ENCODE data around the gene LARP4B. TPM values are rescaled to one million over a fixed set of nuclear protein-coding genes. Genes with fewer than 3 reads are reported as not detected.

The LARP4B gene
- 10 to 100 TPM; 66.7 to 69.3 TPM for total RNA-seq

DNA sequence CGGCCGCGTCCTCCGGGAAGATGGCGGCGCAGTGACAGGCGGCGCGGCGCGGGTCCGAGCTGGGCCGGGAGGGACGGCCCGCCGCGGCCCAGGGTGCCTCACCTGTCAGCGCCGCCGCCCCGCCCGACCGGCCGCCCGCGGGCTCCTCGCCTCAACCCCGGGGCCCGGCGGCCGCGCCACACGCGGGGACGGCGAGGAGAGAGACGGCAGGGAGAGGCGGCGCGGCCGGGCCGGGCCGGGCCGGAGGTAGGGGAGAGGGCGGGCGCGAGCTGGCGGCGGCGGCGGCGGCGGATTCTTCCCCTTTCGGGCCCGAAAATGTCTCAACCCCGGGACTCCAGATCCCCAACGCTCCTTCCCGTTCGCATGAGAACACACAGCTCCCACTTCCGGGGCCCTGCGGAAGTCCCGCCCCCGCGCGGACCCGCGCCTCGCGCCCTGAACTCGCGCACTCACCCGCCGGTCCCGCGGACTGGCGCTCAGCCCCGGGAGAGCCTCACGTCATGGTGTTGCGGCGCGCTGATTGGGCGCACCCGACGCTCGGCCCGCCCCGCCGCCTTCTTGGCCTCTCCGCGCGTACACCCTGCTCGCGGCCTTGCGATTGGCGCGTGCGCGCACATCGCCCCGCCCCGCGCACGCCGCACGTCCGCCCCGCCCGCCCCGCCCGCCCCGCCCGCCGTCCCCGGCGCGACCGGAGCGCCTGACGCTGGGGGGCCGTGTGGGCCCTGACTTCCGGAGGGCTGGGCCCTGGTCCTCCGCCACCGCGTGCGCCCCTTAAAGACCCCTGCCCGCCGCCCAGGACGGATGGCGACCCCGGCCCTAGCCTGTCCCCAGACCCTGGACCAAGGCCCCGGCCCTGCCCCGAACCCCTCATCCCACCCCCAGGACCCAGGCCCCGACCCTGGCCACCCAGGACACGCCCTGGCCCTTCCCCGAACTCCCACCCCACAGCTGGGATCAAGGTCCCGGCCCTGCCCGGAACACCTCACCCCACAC, at the start of gene LARP4B:
Gene LARP4B, minus strand, starts transcription at position 380 of the 993 bp plus-strand sequence. CDS start 45,984 bp downstream, outside the sequence.
- intact Hi-C loops (cut with micrococcal nuclease): loop anchor here (1.0 kb wide), 2 partner anchors 57 to 118 kb away; partner anchors contain the start of genes GTPBP4 and IDI1
- H3K4me1 Mint-ChIP-seq (ENCODE audit: low read depth): peaks cover 28% of the 10 kb centered on the region
- peak within 1 kb of the TSS; percentile 83 for H3K27ac Mint-ChIP-seq
- H3K27me3 Mint-ChIP-seq (ENCODE audit: low read depth): no peaks in the 10 kb centered on the region
- peak; percentile 96 for DNase-seq
- peaks cover 11% of the 10 kb centered on the region for H3K36me3 Mint-ChIP-seq (ENCODE audit: low read depth)
- peak within 1 kb of the TSS; percentile 84 for H3K4me3 Mint-ChIP-seq
- CTCF ChIA-PET: interaction anchor here (0.6 kb wide), 2 partner anchors 12 to 521 kb away, joined by 3 read pairs; no protein-coding TSS in a partner anchor
- no peaks in the 10 kb centered on the region for H3K9me3 Mint-ChIP-seq

- H3K27ac Mint-ChIP-seq: no peak overlapping the region
- DNase-seq: no peak
- no peak overlapping the region for H3K4me3 Mint-ChIP-seq
- CTCF ChIA-PET: no interaction called here
- H3K36me3 Mint-ChIP-seq (ENCODE audit: low read depth): peaks cover 24% of the 10 kb centered on the region
- intact Hi-C loops (cut with micrococcal nuclease): no loop called here
- no peaks in the 10 kb centered on the region for H3K4me1 Mint-ChIP-seq (ENCODE audit: low read depth)
- H3K9me3 Mint-ChIP-seq: peaks cover 26% of the 10 kb centered on the region
- H3K27me3 Mint-ChIP-seq (ENCODE audit: low read depth): no peaks in the 10 kb centered on the region
These were observed 49.1 kb upstream of the LARP4B start for GRCh38 chr10:980468-981093.

DNA sequence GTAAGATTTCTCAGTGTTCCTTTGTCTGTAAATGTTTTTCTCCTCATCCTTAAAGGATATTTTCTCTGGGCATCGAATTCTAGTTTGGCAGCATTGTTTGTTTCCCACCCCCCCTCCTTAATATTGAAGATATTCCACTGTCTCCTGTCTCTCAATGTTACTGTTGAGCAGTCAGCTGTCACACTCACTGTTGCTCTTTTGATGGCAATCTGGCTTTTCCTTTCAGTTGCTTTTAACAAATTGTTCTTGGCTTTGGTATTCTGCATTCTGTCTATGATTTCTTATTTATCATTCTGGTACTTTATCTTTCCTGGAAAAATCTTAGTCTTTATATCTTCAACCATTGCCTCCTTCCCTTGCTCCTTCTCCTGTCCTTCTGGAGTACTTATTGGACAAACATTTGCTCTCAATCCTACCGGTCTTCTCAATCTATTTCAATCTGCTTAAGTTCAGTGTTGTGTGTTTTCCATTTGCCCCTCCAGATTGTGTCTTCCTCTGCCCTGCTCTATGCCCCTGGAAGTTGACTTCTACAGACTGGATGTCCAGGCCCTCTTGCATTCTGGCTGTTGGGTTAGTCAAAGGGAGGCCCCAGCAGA, 47.4 kb upstream of the LARP4B start:
- H3K36me3 Mint-ChIP-seq (ENCODE audit: low read depth): peaks cover 24% of the 10 kb centered on the region
- no peak overlapping the region for H3K4me3 Mint-ChIP-seq
- no peak for DNase-seq
- peaks cover 26% of the 10 kb centered on the region for H3K9me3 Mint-ChIP-seq
- H3K4me1 Mint-ChIP-seq (ENCODE audit: low read depth): no peaks in the 10 kb centered on the region
- no peaks in the 10 kb centered on the region for H3K27me3 Mint-ChIP-seq (ENCODE audit: low read depth)
- H3K27ac Mint-ChIP-seq: no peak overlapping the region
- intact Hi-C loops (cut with micrococcal nuclease): no loop called here
- CTCF ChIA-PET: no interaction called here

DNA sequence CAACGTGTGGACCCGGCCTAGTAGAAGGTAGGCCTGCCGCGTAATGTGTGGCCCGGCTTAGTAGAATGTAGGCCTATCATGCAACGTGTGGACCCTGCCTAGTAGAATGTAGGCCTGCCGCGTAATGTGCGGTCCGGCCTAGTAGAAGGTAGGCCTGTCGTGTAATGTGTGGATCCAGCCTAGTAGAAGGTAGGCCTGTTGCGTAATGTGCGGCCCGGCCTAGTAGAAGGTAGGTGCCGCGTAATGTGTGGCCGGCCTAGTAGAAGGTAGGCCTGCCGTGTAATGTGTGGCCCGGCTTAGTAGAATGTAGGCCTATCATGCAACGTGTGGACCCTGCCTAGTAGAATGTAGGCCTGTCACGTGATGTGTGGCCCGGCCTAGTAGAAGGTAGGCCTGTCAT, 44.8 kb upstream of the LARP4B start:
- intact Hi-C loops (cut with micrococcal nuclease): no loop called here
- DNase-seq: no peak
- Mint-ChIP-seq H3K27ac (no peak overlapping the region), H3K4me1 (ENCODE audit: low read depth) (no peaks in the 10 kb centered on the region), H3K4me3 (no peak overlapping the region), H3K9me3 (peaks cover 30% of the 10 kb centered on the region), H3K27me3 (ENCODE audit: low read depth) (no peaks in the 10 kb centered on the region), H3K36me3 (ENCODE audit: low read depth) (peaks cover 22% of the 10 kb centered on the region)
- CTCF ChIA-PET: no interaction called here

- H3K4me3 Mint-ChIP-seq: no peak overlapping the region
- no peaks in the 10 kb centered on the region for H3K27me3 Mint-ChIP-seq (ENCODE audit: low read depth)
- no peak for DNase-seq
- no peaks in the 10 kb centered on the region for H3K4me1 Mint-ChIP-seq (ENCODE audit: low read depth)
- intact Hi-C loops (cut with micrococcal nuclease): no loop called here
- H3K9me3 Mint-ChIP-seq: peaks cover 18% of the 10 kb centered on the region
- CTCF ChIA-PET: no interaction called here
- H3K36me3 Mint-ChIP-seq (ENCODE audit: low read depth): peaks cover 13% of the 10 kb centered on the region
- H3K27ac Mint-ChIP-seq: no peak overlapping the region
These were observed 43.2 kb upstream of the LARP4B start for GRCh38 chr10:974785-975074.

GRCh38 chr10:974038-974784, 42.7 kb upstream of the LARP4B start:
- CTCF ChIA-PET: no interaction called here
- peaks cover 9% of the 10 kb centered on the region for H3K36me3 Mint-ChIP-seq (ENCODE audit: low read depth)
- H3K27ac Mint-ChIP-seq: no peak overlapping the region
- intact Hi-C loops (cut with micrococcal nuclease): no loop called here
- no peak overlapping the region for H3K4me3 Mint-ChIP-seq
- H3K27me3 Mint-ChIP-seq (ENCODE audit: low read depth): peaks cover 1% of the 10 kb centered on the region
- peaks cover 13% of the 10 kb centered on the region for H3K9me3 Mint-ChIP-seq
- no peaks in the 10 kb centered on the region for H3K4me1 Mint-ChIP-seq (ENCODE audit: low read depth)
- DNase-seq: no peak

DNA sequence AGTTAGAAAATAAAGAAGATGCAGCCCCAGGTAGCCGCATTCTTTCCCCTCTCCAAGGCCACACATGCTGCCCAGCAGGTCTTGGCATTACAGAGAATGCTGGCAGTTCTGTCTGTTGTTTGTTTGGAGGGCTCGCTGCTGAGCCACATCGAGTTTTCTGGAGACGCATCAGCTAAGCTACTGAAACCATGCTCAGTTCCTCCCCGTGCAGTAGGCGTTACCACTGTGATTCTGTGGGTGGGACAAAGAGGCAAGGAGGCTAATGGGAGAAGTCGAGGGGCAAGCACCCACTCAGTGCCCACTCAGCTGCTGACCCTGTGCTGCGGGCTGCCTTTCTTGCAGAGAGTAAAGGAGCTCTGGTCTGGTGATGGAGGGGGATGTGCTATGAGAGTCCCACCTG, 41.3 kb upstream of the LARP4B start:
- Mint-ChIP-seq H3K4me3 (no peak overlapping the region), H3K27me3 (ENCODE audit: low read depth) (peaks cover 9% of the 10 kb centered on the region), H3K9me3 (peaks cover 6% of the 10 kb centered on the region), H3K27ac (no peak overlapping the region), H3K36me3 (ENCODE audit: low read depth) (peaks cover 3% of the 10 kb centered on the region), H3K4me1 (ENCODE audit: low read depth) (no peaks in the 10 kb centered on the region)
- CTCF ChIA-PET: no interaction called here
- intact Hi-C loops (cut with micrococcal nuclease): no loop called here
- no peak for DNase-seq

DNA sequence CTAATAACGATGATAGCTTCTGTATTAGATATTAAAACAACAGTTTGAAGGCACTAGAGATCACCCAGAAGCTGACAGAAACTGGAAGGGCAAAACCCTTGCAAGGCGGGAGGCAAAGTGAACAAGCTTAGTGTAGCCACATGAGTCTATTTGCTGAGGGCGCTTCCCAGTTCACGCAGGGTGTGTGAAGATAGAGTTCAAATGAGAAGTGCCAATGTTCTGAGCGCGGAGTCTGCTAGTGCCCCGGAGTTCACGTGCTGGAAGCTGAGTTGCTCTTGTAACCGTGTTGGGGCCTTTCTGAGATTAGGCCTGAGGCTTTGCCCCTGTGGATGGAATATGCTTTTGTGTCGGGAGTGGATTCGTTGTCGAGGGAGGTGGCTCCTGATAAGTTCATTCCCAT, 40.1 kb upstream of the LARP4B start:
- no peak for DNase-seq
- Mint-ChIP-seq H3K27ac (no peak overlapping the region), H3K27me3 (ENCODE audit: low read depth) (peaks cover 9% of the 10 kb centered on the region), H3K4me3 (no peak overlapping the region), H3K9me3 (peaks cover 5% of the 10 kb centered on the region), H3K36me3 (ENCODE audit: low read depth) (peaks cover 1% of the 10 kb centered on the region), H3K4me1 (ENCODE audit: low read depth) (peaks cover 7% of the 10 kb centered on the region)
- intact Hi-C loops (cut with micrococcal nuclease): no loop called here
- CTCF ChIA-PET: interaction anchor here (0.6 kb wide), 1 partner anchor 25 kb away, joined by 3 read pairs; no protein-coding TSS in a partner anchor

DNA sequence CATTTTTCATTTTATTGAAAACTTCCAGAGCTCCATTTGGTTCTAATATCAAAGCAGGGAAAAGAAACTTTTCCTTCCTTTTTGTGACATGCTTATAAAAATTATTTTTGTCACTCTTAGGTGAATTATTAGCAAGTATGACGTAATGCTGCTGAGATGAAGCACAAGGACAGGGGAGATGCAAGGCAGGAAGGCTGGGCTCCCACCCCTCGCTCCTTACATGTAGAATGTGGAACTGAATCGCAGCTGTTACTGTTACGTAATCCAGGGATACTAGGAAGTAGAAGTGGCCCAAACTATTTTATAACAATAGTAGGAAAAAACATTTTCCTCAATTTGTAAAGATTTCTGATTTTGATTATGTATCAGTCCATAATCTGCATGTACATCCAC, 39.6 kb upstream of the LARP4B start:
- CTCF ChIA-PET: no interaction called here
- H3K36me3 Mint-ChIP-seq (ENCODE audit: low read depth): no peaks in the 10 kb centered on the region
- intact Hi-C loops (cut with micrococcal nuclease): no loop called here
- H3K27ac Mint-ChIP-seq: no peak overlapping the region
- DNase-seq: no peak
- peaks cover 9% of the 10 kb centered on the region for H3K27me3 Mint-ChIP-seq (ENCODE audit: low read depth)
- H3K4me1 Mint-ChIP-seq (ENCODE audit: low read depth): peaks cover 7% of the 10 kb centered on the region
- H3K4me3 Mint-ChIP-seq: no peak overlapping the region
- H3K9me3 Mint-ChIP-seq: peaks cover 5% of the 10 kb centered on the region

GRCh38 chr10:970311-971149, 39.0 kb upstream of the LARP4B start:
- peaks cover 5% of the 10 kb centered on the region for H3K9me3 Mint-ChIP-seq
- no peak overlapping the region for H3K4me3 Mint-ChIP-seq
- no peak overlapping the region for H3K27ac Mint-ChIP-seq

GRCh38 chr10:969473-970150, 38.1 kb upstream of the LARP4B start:
- Mint-ChIP-seq H3K36me3 (ENCODE audit: low read depth) (no peaks in the 10 kb centered on the region), H3K4me1 (ENCODE audit: low read depth) (peaks cover 7% of the 10 kb centered on the region), H3K9me3 (peaks cover 5% of the 10 kb centered on the region), H3K27ac (no peak overlapping the region), H3K27me3 (ENCODE audit: low read depth) (peaks cover 9% of the 10 kb centered on the region), H3K4me3 (no peak overlapping the region)
- CTCF ChIA-PET: no interaction called here
- intact Hi-C loops (cut with micrococcal nuclease): no loop called here
- DNase-seq: no peak

More at GRCh38 chr10:970311-971149, 39.0 kb upstream of the LARP4B start:
- CTCF ChIA-PET: no interaction called here
- Mint-ChIP-seq H3K4me1 (ENCODE audit: low read depth) (peaks cover 7% of the 10 kb centered on the region), H3K36me3 (ENCODE audit: low read depth) (no peaks in the 10 kb centered on the region), H3K27me3 (ENCODE audit: low read depth) (peaks cover 9% of the 10 kb centered on the region)
- intact Hi-C loops (cut with micrococcal nuclease): no loop called here
- no peak for DNase-seq

All from activated naive CD4-positive, alpha-beta T cell treated with anti-CD3 and anti-CD28 coated beads for 36 hours (primary cell).